ENCODE results near the gene RORB.

The RORB gene

GRCh38 chr9:74697535-74697934 is 200.4 kb downstream of the RORB start:
- H3K4me3 ChIP-seq (ENCODE audit: low read depth, low read length), result no peak overlapping the region
- TF ChIP-seq CTCF (IDR thresholded peaks at IDR 0.05; ENCODE audit: low read depth, low read length), result no peak

GRCh38 chr9:74711341-74711740 is 214.2 kb downstream of the RORB start:
- no peak for TF ChIP-seq CTCF (IDR thresholded peaks at IDR 0.05; ENCODE audit: low read depth, low read length)

GRCh38 chr9:74718709-74719108 is 221.6 kb downstream of the RORB start:
- no peak for TF ChIP-seq CTCF (IDR thresholded peaks at IDR 0.05; ENCODE audit: low read depth, low read length)
- H3K4me3 ChIP-seq (ENCODE audit: low read depth, low read length), result no peak overlapping the region

More at GRCh38 chr9:74711341-74711740, 214.2 kb downstream of the RORB start:
- H3K4me3 ChIP-seq (ENCODE audit: low read depth, low read length), result no peak overlapping the region

- H3K4me3 ChIP-seq (ENCODE audit: low read depth, low read length), result no peak overlapping the region
- no peak for TF ChIP-seq CTCF (IDR thresholded peaks at IDR 0.05; ENCODE audit: low read depth, low read length)
Observed at GRCh38 chr9:74719306-74719705, 222.2 kb downstream of the RORB start.

- TF ChIP-seq CTCF (IDR thresholded peaks at IDR 0.05; ENCODE audit: low read depth, low read length), result no peak
- H3K4me3 ChIP-seq (ENCODE audit: low read depth, low read length), result no peak overlapping the region
Observed at GRCh38 chr9:74721696-74722660, 224.8 kb downstream of the RORB start.

- H3K4me3 ChIP-seq (ENCODE audit: low read depth, low read length), result no peak overlapping the region
- TF ChIP-seq CTCF (IDR thresholded peaks at IDR 0.05; ENCODE audit: low read depth, low read length), result no peak
Observed at GRCh38 chr9:74724317-74724716, 227.2 kb downstream of the RORB start.

GRCh38 chr9:74726581-74726980 is 229.4 kb downstream of the RORB start:
- TF ChIP-seq CTCF (IDR thresholded peaks at IDR 0.05; ENCODE audit: low read depth, low read length), result no peak
- no peak overlapping the region for H3K4me3 ChIP-seq (ENCODE audit: low read depth, low read length)

All from WI38 (cell line).